Measurements from ENCODE around the gene RPGRIP1L.

RPGRIP1L gene

DNA sequence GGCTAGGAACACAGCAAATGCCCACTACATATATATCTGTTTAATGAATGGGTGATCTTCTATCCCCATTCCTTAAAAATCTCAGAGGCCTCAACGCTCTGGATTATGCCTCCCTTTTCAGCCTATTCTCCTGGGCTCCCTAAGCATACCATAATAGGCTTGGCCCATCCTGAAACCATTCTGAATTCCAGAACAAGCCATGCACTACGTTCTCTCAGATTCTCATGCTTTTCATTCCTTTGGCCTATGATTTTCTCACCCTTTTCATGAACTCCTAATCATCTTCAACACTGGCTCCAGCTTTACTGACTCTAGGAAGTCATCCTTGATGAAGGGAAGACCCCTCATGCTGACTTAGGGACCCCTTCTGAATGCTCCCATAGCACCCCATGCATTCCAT lies 71.1 kb downstream of the RPGRIP1L start:
- Histone ChIP-seq H3K4me3 (ENCODE audit: low read length) (no peak overlapping the region), H3K27me3 (ENCODE audit: control insufficient read depth, insufficient read depth, low read length) (no peaks in the 10 kb centered on the region), H3K36me3 (ENCODE audit: control insufficient read depth, insufficient read depth, low read length) (peaks cover 1% of the 10 kb centered on the region), H3K4me1 (ENCODE audit: control insufficient read depth, insufficient read depth, low read length) (no peaks in the 10 kb centered on the region), H3K27ac (ENCODE audit: low read depth, low read length) (no peak overlapping the region), H3K9ac (ENCODE audit: low read length) (no peak overlapping the region)

DNA sequence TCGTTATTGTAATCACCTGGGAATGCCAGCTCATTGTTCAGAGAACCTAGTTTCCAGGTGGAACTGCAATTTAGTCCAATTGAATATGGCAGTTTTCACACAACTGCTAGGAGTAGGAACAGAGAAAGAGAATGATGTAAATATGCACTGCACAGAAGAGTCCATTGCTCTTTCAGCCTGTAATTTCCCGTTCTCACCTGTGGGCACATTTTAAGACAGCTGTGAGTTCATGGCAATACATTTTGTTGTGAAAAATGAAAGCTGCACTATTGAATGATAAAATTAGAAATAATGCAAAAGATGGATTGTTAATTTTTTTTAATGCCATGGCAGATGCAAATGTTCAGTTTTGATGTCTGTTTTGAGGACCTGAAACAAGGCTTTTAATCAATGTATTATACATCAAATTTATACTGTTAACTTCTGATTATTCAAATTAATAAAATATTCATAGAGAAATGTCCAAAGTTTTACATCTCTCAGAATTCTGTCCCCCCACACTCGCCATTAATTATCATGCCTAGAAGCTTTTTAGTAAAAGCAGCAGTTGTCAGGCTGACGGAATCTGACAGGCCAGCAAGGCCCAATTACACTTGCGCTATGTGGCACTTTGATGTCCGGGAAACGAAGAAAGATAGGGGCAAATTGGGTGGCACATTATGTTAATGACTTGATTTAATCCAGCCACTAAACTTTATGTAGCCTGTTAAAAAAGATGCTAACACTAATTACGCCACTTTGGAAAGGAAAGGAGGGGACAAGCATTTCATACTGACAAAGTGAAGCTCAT lies 72.2 kb downstream of the RPGRIP1L start:
- Histone ChIP-seq H3K4me1 (ENCODE audit: control insufficient read depth, insufficient read depth, low read length) (no peaks in the 10 kb centered on the region), H3K27ac (ENCODE audit: low read depth, low read length) (no peak overlapping the region), H3K9ac (ENCODE audit: low read length) (no peak overlapping the region), H3K27me3 (ENCODE audit: control insufficient read depth, insufficient read depth, low read length) (no peaks in the 10 kb centered on the region), H3K36me3 (ENCODE audit: control insufficient read depth, insufficient read depth, low read length) (no peaks in the 10 kb centered on the region), H3K4me3 (ENCODE audit: low read length) (no peak overlapping the region)

DNA sequence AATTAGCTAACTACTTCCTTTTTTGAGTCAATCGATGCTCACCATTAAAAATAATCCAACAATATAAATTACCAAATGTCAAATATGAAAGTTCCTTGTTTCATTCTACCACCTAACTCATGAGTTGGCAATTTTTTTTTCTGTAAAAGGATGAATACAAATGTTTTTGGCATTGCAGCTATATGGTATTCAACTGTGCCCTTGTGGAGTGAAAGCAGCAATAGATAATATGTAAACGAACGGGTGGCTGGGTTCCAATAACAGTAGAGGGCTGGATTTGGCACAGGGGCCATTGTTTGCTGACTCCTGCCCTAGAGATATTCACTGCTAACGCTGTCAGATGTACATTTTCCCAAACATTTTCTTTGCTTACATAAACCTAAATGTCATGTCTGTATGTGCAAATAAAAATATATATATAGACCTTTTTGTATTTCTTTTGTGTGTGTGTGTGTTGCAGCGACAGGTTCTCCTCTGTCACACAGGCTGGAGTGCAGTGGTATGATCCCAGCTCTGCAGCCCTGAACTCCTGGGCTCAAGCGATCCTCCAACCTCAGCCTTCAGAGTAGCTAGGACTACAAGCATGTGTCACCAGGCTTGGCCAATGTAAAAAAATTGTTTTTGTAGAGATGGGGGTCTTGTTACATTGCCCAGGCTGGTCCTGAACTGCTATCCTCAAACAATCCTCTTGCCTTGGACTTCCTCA lies 73.9 kb downstream of the RPGRIP1L start:
- Histone ChIP-seq H3K4me3 (ENCODE audit: low read length) (no peak overlapping the region), H3K4me1 (ENCODE audit: control insufficient read depth, insufficient read depth, low read length) (no peaks in the 10 kb centered on the region), H3K36me3 (ENCODE audit: control insufficient read depth, insufficient read depth, low read length) (no peaks in the 10 kb centered on the region), H3K9ac (ENCODE audit: low read length) (no peak overlapping the region), H3K27ac (ENCODE audit: low read depth, low read length) (no peak overlapping the region), H3K27me3 (ENCODE audit: control insufficient read depth, insufficient read depth, low read length) (no peaks in the 10 kb centered on the region)

DNA sequence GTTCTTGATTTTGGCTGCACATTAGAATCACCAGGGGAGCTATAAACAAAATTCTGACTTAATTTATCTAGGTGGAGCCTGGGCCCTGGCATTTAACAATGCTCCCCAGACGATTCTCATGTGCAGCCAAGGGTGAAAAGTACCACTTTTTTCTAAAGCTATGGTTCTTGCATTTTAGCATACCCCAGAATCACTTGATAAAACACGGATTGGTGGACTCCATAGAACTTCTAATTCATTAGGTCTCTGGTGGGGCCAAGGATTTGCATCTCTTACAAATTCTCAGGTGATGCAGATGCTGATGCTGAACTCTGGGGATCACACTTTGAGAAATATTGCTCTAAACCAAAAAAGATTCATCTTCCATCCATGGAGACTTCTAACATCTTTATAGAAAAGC lies 74.5 kb downstream of the RPGRIP1L start:
- Histone ChIP-seq H3K4me1 (ENCODE audit: control insufficient read depth, insufficient read depth, low read length) (no peaks in the 10 kb centered on the region), H3K4me3 (ENCODE audit: low read length) (no peak overlapping the region), H3K36me3 (ENCODE audit: control insufficient read depth, insufficient read depth, low read length) (no peaks in the 10 kb centered on the region), H3K27ac (ENCODE audit: low read depth, low read length) (no peak overlapping the region), H3K9ac (ENCODE audit: low read length) (no peak overlapping the region), H3K27me3 (ENCODE audit: control insufficient read depth, insufficient read depth, low read length) (no peaks in the 10 kb centered on the region)

DNA sequence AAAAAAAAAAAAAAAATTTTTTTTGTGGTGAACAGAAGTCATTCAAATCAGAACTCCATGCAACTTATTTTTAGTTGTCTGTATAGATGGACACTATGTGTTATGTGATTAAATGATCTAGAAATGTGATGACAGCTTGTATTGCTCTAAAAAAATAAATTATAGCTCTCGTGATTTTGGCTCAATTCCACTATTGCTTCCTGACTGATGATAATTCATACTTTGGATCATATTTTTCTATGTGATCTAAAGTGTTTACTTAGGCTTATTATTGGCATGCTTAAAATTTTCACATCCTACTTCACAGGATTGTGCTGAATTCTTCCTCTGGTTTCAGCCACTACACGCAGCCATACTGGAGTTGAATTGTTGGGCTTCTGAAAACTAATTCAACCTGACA lies 76.8 kb downstream of the RPGRIP1L start:
- no peak overlapping the region for H3K4me3 ChIP-seq (ENCODE audit: low read length)
- H3K27me3 ChIP-seq (ENCODE audit: control insufficient read depth, insufficient read depth, low read length): no peaks in the 10 kb centered on the region
- no peak overlapping the region for H3K9ac ChIP-seq (ENCODE audit: low read length)
- no peaks in the 10 kb centered on the region for H3K36me3 ChIP-seq (ENCODE audit: control insufficient read depth, insufficient read depth, low read length)
- H3K27ac ChIP-seq (ENCODE audit: low read depth, low read length): no peak overlapping the region
- no peaks in the 10 kb centered on the region for H3K4me1 ChIP-seq (ENCODE audit: control insufficient read depth, insufficient read depth, low read length)

DNA sequence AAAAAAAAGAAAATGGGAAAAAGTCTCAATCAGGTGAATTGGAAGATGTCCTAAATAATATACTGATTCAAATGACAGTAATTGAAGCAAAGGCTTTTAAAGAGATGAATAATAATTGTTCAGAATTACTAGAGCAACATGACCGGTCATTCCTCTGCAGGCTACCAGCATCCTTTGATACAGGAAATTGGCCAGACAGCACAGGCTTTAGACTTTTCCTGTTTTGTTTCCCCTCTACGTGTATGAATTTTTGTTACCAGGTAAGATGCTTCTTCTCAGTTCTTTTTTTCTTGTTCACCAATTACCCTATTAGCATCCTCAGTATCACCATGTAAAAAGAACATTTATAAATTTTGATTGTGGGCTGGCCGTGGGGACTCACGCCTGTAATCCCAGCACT lies 77.5 kb downstream of the RPGRIP1L start:
- no peaks in the 10 kb centered on the region for H3K27me3 ChIP-seq (ENCODE audit: control insufficient read depth, insufficient read depth, low read length)
- no peaks in the 10 kb centered on the region for H3K4me1 ChIP-seq (ENCODE audit: control insufficient read depth, insufficient read depth, low read length)

DNA sequence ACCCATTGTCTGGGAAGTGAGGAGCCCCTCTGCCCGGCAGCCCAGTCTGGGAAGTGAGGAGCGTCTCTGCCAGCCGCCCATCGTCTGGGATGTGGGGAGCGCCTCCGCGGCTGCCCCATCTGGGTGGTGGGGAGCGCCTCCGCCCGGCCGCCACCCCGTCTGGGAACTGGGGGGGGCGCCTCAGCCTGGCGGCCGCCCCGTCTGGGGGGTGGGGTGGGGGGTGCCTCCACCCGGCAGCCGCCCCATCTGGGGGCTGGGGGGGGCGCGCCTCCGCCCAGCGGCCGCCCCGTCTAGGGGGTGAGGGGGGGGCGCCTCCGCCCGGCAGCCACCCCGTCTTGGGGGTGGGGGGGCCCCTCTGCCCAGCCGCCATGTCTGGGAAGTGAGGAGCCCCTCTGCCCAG lies 78.4 kb downstream of the RPGRIP1L start:
- H3K4me1 ChIP-seq (ENCODE audit: control insufficient read depth, insufficient read depth, low read length): no peaks in the 10 kb centered on the region
- no peaks in the 10 kb centered on the region for H3K36me3 ChIP-seq (ENCODE audit: control insufficient read depth, insufficient read depth, low read length)
- H3K27me3 ChIP-seq (ENCODE audit: control insufficient read depth, insufficient read depth, low read length): no peaks in the 10 kb centered on the region
- H3K9ac ChIP-seq (ENCODE audit: low read length): no peak overlapping the region
- H3K27ac ChIP-seq (ENCODE audit: low read depth, low read length): no peak overlapping the region
- no peak overlapping the region for H3K4me3 ChIP-seq (ENCODE audit: low read length)

More for the DNA sequence above, 77.5 kb downstream of the RPGRIP1L start:
- Histone ChIP-seq H3K27ac (ENCODE audit: low read depth, low read length) (no peak overlapping the region), H3K4me3 (ENCODE audit: low read length) (no peak overlapping the region), H3K9ac (ENCODE audit: low read length) (no peak overlapping the region), H3K36me3 (ENCODE audit: control insufficient read depth, insufficient read depth, low read length) (no peaks in the 10 kb centered on the region)

DNA sequence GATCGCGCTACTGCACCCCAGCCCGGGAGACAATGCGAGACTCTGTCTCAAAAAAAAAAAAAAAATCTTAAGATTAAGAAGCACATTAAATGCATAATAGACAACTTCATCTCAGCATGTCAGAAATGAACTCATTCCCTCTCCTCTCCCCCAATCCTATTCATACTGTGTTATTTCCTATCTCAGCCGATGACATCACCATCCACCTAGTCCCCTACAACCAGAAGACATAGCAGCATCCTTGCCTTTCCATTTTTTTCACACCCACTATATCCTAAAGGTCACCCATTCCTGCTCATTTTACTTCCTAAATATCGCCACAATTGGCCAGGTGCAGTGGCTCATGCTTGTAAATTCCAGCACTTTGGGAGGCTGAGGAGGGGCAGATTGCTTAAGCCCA lies 81.3 kb downstream of the RPGRIP1L start:
- Histone ChIP-seq H3K27ac (ENCODE audit: low read depth, low read length) (no peak overlapping the region), H3K4me1 (ENCODE audit: control insufficient read depth, insufficient read depth, low read length) (no peaks in the 10 kb centered on the region), H3K4me3 (ENCODE audit: low read length) (no peak overlapping the region), H3K36me3 (ENCODE audit: control insufficient read depth, insufficient read depth, low read length) (no peaks in the 10 kb centered on the region), H3K27me3 (ENCODE audit: control insufficient read depth, insufficient read depth, low read length) (no peaks in the 10 kb centered on the region), H3K9ac (ENCODE audit: low read length) (no peak overlapping the region)

DNA sequence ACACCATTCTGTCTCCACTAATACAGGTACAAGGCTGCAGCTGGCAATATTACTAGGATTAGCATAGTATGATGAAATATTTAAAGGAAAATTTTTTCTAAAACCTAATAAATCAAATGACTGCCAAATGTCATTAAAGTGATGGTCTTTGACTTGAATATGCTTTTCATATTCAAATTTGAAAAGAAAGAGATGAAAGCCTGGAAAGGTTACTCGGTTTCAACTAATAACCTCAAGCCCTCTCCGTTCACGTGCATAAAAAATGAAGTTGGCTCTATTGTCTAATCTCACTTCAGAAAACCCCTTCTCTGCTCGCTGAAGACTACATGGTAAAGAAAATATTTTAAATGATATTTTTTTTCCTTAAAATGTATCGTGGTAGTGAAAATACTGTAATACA lies 83.2 kb downstream of the RPGRIP1L start:
- Histone ChIP-seq H3K4me1 (ENCODE audit: control insufficient read depth, insufficient read depth, low read length) (no peaks in the 10 kb centered on the region), H3K27me3 (ENCODE audit: control insufficient read depth, insufficient read depth, low read length) (no peaks in the 10 kb centered on the region), H3K27ac (ENCODE audit: low read depth, low read length) (no peak overlapping the region)

DNA sequence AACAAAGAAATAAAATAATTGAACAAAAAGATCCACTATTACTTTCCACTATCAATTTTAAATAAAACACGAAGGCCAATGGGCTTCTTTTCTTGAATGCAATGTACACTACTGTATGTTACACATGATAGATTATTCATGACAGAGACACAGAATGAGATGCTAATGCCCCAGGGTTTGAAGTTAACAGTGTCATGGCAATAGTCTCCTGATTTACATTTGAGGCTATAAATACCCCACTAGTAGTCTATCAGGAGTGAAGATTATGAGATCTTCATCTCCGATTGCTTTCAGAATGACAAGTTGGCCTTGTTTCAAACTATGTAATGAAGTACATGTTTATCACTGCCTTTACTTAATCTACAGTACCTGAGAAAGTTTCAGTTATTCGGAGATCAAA lies 84.4 kb downstream of the RPGRIP1L start:
- Histone ChIP-seq H3K4me1 (ENCODE audit: control insufficient read depth, insufficient read depth, low read length) (no peaks in the 10 kb centered on the region), H3K27ac (ENCODE audit: low read depth, low read length) (no peak overlapping the region), H3K9ac (ENCODE audit: low read length) (no peak overlapping the region), H3K27me3 (ENCODE audit: control insufficient read depth, insufficient read depth, low read length) (no peaks in the 10 kb centered on the region), H3K4me3 (ENCODE audit: low read length) (no peak overlapping the region), H3K36me3 (ENCODE audit: control insufficient read depth, insufficient read depth, low read length) (no peaks in the 10 kb centered on the region)

More for the DNA sequence above, 83.2 kb downstream of the RPGRIP1L start:
- Histone ChIP-seq H3K9ac (ENCODE audit: low read length) (no peak overlapping the region), H3K36me3 (ENCODE audit: control insufficient read depth, insufficient read depth, low read length) (no peaks in the 10 kb centered on the region), H3K4me3 (ENCODE audit: low read length) (no peak overlapping the region)

DNA sequence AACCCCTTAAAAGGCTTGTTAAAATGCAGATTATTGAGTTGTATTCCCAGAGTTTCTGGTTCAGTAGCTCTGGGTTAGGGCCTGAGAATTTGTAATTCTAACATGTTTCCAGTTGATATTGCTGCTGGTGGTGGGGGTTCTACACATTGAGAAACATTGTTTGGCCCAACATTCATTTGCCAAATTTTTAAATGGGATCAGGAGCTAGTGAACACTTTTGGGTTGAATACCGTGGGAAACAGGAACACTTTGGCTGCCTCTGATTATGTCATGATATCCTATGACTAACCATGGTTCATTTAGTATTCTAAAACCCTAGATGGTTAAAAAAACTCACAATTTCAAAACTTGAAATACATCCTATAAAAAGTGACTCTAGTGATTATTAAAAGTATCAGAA lies 89.3 kb downstream of the RPGRIP1L start:
- H3K27ac ChIP-seq (ENCODE audit: low read depth, low read length): no peak overlapping the region

DNA sequence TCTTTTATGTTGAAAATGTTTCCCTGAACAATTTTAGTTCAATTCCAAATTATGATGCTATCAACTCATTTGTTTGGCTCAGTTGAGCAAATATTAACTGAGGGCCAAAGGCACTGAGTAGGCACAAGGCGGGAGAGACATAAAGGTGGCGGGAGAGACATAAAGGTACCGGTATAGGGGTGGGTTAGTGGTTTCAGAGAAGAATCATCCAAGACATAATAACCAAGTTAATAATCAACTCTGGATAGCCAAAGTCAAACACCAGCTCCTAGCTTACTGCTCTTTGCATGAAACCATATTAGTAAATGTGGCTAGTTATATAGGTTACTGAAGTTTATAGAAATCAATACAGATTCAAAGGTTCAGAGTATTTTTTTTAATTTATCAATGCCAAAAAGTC lies 91.7 kb downstream of the RPGRIP1L start:
- no peak overlapping the region for H3K4me3 ChIP-seq (ENCODE audit: low read length)
- H3K9ac ChIP-seq (ENCODE audit: low read length): no peak overlapping the region
- H3K27me3 ChIP-seq (ENCODE audit: control insufficient read depth, insufficient read depth, low read length): no peaks in the 10 kb centered on the region
- H3K36me3 ChIP-seq (ENCODE audit: control insufficient read depth, insufficient read depth, low read length): no peaks in the 10 kb centered on the region
- no peak overlapping the region for H3K27ac ChIP-seq (ENCODE audit: low read depth, low read length)
- no peaks in the 10 kb centered on the region for H3K4me1 ChIP-seq (ENCODE audit: control insufficient read depth, insufficient read depth, low read length)

More for the DNA sequence above, 89.3 kb downstream of the RPGRIP1L start:
- H3K36me3 ChIP-seq (ENCODE audit: control insufficient read depth, insufficient read depth, low read length): no peaks in the 10 kb centered on the region
- no peak overlapping the region for H3K4me3 ChIP-seq (ENCODE audit: low read length)
- no peaks in the 10 kb centered on the region for H3K27me3 ChIP-seq (ENCODE audit: control insufficient read depth, insufficient read depth, low read length)
- H3K9ac ChIP-seq (ENCODE audit: low read length): no peak overlapping the region
- no peaks in the 10 kb centered on the region for H3K4me1 ChIP-seq (ENCODE audit: control insufficient read depth, insufficient read depth, low read length)
